Measurements from ENCODE around the gene USP5.

Gene USP5

GRCh38 chr12:6826125-6826733 lies 25.7 kb upstream of the USP5 start:
- no peak for DNase-seq (ENCODE audit: low spot score)

- no peak for DNase-seq (ENCODE audit: low spot score)
Measured at GRCh38 chr12:6826734-6827436, 25.1 kb upstream of the USP5 start.

GRCh38 chr12:6827437-6827911 lies 24.5 kb upstream of the USP5 start:
- DNase-seq (ENCODE audit: low spot score) = peak; percentile 90

GRCh38 chr12:6827982-6828780 lies 23.8 kb upstream of the USP5 start, which contains the start of gene P3H3:
Gene P3H3, plus strand, starts transcription at chr12:6828407. Its CDS starts 34 bp downstream, at chr12:6828441.
- peak; percentile 51 for DNase-seq (ENCODE audit: low spot score)

DNA sequence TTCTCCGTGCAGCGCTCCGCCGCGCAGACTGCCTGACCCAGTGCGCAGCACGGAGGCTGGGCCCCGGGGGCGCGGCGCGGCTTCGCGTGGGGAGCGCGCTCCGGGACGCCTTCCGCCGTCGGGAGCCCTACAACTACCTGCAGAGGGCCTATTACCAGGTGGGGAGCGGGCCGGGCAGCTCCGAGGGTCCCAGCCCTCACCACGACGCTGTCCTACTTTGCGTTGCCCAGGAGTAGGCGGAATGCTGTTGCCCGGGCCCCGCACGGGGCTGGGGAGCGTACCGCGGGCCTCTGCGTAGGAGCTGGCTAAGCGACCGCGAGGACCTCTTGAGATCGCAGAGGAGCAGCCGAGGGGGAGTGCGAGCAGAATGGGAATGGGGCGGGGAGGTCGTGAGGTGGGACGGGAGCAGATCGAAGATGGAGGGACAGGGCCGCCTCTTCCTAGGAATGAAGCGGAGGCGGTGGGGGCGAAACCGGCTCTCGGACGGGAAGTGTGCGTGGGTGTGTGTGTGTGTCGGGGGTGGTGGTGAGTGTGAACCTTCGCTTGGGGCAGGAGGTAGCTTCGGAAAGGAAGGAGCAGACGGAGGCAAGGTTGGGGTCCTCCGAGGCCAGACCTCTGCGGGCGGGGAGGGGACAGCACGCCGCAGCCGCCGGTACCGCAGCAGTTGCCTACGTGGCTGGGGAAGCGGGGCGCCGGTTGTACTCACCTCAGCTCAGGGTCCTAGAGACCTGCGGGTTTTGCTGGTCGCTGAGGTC lies 23.0 kb upstream of the USP5 start:
- peak; percentile 44 for DNase-seq (ENCODE audit: low spot score)

DNA sequence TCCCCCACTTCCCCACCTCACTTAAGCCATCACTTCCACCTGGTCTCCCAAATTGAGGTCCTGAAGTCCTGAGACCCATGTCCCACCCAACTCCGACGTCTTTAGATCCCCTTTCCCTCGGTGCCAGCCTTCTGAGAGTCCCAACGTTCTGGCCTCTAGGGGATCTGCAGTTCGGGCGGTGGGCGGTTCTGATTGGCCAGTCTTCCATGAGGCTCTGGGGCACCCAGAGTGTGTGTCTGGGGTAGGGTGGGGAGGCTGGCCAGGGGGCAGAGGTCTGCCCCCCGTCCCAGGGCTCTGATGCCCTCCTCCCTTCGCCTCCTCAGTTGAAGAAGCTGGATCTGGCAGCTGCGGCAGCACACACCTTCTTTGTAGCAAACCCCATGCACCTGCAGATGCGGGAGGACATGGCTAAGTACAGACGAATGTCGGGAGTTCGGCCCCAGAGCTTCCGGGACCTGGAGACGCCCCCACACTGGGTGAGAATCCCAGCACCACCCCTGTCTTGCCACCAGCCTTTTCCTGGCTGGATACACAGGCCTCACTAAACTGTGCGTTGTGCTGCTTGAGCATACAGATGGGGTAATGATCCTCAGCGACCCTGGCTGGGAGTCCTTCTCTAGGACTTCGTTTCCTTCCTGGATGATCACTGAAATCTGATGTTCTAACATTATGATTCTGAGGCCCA lies 22.3 kb upstream of the USP5 start:
- no peak for DNase-seq (ENCODE audit: low spot score)

DNA sequence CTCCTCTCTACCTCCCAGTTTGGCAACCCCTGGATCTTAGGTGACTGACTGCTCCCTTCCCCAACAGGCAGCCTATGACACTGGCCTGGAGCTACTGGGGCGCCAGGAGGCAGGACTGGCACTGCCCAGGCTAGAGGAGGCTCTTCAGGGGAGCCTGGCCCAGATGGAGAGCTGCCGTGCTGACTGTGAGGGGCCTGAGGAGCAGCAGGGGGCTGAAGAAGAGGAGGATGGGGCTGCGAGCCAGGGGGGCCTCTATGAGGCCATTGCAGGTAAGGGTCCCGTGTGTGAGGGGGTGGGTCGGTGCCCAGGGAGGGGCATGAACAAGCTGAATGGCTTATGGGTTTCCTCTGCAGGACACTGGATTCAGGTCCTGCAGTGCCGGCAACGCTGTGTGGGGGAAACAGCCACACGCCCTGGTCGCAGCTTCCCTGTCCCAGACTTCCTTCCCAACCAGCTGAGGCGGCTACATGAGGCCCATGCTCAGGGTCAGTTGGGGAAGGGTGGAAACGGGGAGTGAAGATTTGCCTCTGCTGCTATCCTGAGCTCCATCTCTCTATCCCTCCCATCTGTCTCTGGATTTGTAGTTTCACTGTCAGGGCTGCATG lies 21.6 kb upstream of the USP5 start:
- no peak for DNase-seq (ENCODE audit: low spot score)

- no peak for DNase-seq (ENCODE audit: low spot score)
Measured at GRCh38 chr12:6830999-6831398, 21.0 kb upstream of the USP5 start.

DNA sequence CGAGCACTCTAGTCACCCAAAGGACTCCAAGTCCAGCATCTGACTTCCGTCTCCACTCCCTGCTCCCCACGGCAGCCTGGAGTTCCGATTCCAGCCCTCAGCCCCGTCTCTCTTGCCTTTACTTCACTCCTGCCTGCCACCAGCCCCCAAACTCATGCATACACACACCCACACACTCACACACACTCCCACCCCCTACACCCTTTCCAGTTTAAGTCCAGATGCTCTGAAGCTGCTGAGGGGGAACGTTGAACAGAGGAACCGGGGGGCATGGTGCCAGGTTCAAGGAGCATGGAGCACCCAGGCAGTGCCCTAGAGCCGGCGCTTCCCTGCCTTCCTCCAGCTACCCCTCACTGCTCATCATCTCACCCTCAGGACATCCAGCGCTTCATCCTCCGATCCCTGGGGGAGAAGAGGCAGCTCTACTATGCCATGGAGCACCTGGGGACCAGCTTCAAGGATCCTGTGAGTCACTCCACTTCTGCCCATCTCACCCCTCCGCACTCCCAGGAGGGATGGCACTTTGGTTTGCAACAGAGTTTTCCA lies 20.4 kb upstream of the USP5 start:
- DNase-seq (ENCODE audit: low spot score) = no peak

- DNase-seq (ENCODE audit: low spot score) = no peak
Measured at GRCh38 chr12:6832125-6832524, 19.8 kb upstream of the USP5 start.

GRCh38 chr12:6833189-6833890 lies 18.6 kb upstream of the USP5 start:
- DNase-seq (ENCODE audit: low spot score) = no peak

GRCh38 chr12:6834254-6834653 lies 17.7 kb upstream of the USP5 start:
- no peak for DNase-seq (ENCODE audit: low spot score)

DNA sequence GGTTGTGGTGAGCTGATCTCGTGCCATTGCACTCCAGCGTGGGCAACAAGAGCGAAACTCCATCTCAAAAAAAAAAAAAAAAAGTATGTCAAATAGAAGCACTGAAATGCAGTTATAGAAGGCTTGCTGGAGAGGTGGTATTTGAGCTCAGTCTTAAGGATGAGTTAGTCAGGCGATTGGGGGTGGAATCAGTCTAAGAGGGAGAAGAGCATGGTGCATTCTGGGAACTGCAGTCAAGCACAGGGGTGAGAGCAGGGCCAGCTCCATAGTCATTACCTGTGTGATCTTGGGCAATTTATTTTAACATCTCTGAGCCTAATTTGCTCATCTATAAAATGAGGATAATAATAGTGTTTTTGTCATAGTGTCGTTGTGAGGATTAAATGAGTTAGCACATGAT lies 17.1 kb upstream of the USP5 start:
- no peak for DNase-seq (ENCODE audit: low spot score)

DNA sequence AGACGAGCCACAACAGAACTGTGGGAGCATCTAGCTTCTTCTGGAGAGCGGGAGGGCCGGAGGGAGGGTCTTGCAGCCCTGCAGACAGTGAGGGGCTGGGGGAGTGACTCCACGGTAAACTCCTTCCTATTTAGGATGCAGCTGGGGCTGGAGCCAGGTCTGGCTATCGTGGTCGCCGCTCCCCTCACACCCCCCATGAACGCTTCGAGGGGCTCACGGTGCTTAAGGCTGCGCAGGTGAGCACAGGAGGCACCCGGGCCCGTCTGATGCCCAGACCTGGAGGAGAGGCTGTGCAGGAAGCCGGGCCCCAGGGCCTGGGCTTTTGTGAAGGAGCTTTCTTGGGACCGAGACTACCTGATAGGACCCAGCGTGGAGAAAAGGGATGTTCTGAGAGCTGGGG lies 15.1 kb upstream of the USP5 start:
- DNase-seq (ENCODE audit: low spot score) = no peak

DNA sequence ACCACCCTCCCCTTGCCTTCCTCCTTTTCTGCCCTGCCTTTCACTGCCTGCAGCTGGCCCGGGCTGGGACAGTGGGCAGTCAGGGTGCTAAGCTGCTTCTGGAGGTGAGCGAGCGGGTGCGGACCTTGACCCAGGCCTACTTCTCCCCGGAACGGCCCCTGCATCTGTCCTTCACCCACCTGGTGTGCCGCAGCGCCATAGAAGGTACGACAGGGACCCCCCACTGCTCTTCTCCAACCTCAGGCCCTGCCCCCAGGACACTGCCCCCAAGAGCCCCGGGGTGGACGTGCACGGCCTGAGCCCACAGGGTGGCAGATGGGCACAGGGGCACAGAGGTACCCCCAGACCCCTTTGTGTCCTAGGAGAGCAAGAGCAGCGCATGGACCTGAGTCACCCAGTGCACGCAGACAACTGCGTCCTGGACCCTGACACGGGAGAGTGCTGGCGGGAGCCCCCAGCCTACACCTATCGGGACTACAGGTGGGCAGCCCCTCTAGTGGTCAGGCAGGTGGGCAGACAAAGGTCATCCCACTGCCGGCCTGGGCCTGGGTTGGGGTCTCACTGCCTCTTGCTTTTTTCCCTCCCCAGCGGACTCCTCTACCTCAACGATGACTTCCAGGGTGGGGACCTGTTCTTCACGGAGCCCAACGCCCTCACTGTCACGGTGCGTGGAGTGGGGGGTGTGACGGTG lies 14.4 kb upstream of the USP5 start:
- no peak for DNase-seq (ENCODE audit: low spot score)

DNA sequence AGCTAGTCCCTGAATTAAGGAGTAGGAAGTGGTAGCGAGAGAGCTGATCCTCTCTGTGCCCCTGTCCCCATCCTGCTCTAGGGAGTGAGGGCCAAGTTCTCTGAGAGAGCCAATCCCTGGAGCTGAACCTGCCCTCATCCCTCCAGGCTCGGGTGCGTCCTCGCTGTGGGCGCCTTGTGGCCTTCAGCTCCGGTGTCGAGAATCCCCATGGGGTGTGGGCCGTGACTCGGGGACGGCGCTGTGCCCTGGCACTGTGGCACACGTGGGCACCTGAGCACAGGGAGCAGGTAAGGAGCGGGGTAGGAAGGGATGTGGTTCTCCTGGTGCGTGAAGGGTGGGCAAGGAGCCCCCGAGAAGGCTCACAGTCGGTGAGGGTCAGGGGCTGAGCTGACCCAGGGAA lies 13.1 kb upstream of the USP5 start:
- DNase-seq (ENCODE audit: low spot score) = no peak

- DNase-seq (ENCODE audit: low spot score) = no peak
Measured at GRCh38 chr12:6839482-6840201, 12.3 kb upstream of the USP5 start.

GRCh38 chr12:6840330-6840729 lies 11.6 kb upstream of the USP5 start:
- DNase-seq (ENCODE audit: low spot score) = no peak

Measured in Ammon's horn (tissue), 1 donor.